Suprapubic skin (tissue), 4 donors: ENCODE results near the gene HPSE2.

Experiments
- EP300 ChIP-seq: sonication (generic); formaldehyde crosslinking; IDR thresholded peaks from one replicate; pipeline ENCODE4 v1.6.1; 2017; ENCODE audit warnings: antibody characterized with exemption
- POLR2A ChIP-seq, 2 donors: fragments of 450-650 bp; IDR thresholded peaks; one replicate each; pipeline ENCODE4 v1.6.1; 2017; ENCODE audit warnings: antibody characterized with exemption in 2 of 2, mild to moderate bottlenecking in 2 of 2, moderate library complexity in 2 of 2
- POLR2AphosphoS5 ChIP-seq, 3 donors: sonication (generic); formaldehyde crosslinking; IDR thresholded peaks; one replicate each; pipeline ENCODE4 v1.6.1; 2017; ENCODE audit warnings: antibody characterized with exemption in 3 of 3
- TF ChIP-seq, protein P1 (sequence below), 2 donors: fragments of 200-600 bp in 1 of 2; fragments of 450-650 bp in 1 of 2; sonication (generic) in 1 of 2; IDR thresholded peaks; one replicate each; pipeline ENCODE4 v1.5.1; 2016 to 2019; ENCODE audit warnings: antibody characterized with exemption in 2 of 2, mild to moderate bottlenecking in 1 of 2, moderate library complexity in 1 of 2

DNA sequence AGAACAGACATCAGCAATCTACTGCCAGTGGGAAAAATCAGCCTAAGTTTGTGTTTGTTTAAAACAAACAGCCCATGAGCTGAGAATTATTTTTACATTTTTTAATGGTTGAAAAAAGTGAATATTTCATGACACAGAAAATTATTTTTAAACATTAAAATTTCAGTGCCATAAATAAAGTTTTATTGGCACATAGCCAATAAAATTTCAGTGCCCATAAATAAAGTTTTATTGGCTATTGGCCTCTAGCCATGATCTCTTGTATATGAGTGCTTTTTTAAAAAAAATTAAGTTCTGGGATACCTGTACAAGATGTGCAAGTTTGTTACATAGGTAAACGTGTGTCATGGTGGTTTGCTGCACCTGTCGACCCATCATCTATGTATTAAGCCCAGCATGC, 305.9 kb downstream of the HPSE2 start:
- TF ChIP-seq POLR2A (IDR thresholded peaks at IDR 0.05) = no peak
- TF ChIP-seq, protein P1, sequence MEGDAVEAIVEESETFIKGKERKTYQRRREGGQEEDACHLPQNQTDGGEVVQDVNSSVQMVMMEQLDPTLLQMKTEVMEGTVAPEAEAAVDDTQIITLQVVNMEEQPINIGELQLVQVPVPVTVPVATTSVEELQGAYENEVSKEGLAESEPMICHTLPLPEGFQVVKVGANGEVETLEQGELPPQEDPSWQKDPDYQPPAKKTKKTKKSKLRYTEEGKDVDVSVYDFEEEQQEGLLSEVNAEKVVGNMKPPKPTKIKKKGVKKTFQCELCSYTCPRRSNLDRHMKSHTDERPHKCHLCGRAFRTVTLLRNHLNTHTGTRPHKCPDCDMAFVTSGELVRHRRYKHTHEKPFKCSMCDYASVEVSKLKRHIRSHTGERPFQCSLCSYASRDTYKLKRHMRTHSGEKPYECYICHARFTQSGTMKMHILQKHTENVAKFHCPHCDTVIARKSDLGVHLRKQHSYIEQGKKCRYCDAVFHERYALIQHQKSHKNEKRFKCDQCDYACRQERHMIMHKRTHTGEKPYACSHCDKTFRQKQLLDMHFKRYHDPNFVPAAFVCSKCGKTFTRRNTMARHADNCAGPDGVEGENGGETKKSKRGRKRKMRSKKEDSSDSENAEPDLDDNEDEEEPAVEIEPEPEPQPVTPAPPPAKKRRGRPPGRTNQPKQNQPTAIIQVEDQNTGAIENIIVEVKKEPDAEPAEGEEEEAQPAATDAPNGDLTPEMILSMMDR (IDR thresholded peaks at IDR 0.05) = no peak
- TF ChIP-seq EP300 = no peak
- no peak for TF ChIP-seq POLR2AphosphoS5 (IDR thresholded peaks at IDR 0.05)
